NCI-H1092 (cell line): ENCODE data around the gene CEP104.

Experiments
- DNase-seq: peaks from one replicate; lab custom pipeline; 2025; lab: John Stamatoyannopoulos, UW

The CEP104 gene

DNA sequence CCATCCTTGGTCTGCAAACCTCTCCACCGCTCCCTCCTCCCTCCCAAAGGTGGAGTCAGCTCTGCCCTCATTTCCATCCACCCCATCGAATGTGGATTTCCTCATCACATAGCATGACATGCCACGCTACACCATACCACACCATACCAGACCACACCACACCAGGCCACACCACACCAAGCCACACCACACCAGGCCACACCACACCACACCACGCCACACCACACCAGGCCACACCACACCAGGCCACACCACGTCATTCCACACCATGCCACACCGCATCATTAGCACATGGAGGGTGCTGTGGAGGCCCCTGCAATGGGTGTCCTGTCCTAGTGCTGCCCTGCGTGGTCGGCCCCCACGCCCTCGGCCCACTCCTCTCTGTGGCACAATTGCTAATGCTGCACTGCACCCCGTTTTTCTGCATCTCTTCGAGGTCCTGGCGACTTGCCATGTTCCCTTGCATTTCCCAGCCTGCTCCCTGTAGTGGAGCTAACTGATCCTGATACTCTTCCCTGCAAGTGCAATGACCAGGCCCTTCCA, 11.5 kb upstream of the CEP104 start:
- no peak for DNase-seq

DNA sequence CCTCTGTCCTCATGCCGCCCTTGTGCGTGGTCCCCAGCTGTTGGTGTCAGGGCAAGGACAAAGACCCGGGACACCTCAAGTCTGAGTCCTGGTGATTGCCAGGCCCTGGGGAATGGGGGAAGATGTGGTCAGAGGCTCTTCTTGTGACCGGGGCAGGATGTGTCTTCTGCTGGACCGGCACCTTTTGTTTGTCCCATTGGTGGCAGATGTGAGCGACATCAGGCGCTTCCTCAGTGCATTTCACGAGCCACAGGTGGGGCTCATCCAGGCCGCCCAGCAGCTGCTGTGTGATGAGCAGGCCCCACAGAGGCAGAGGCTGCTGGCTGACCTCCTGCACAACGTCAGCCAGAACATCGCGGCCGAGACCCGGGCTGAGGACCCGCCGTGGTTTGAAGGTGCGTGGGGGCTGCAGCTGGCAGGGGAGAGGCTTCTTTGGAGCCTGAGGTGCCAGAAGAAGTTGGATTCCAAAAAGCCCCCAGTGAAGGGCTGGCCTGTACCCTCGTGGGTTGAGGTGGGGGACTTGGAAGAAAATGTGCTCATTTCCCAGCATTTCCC, 8.7 kb upstream of the CEP104 start:
- DNase-seq = no peak

DNA sequence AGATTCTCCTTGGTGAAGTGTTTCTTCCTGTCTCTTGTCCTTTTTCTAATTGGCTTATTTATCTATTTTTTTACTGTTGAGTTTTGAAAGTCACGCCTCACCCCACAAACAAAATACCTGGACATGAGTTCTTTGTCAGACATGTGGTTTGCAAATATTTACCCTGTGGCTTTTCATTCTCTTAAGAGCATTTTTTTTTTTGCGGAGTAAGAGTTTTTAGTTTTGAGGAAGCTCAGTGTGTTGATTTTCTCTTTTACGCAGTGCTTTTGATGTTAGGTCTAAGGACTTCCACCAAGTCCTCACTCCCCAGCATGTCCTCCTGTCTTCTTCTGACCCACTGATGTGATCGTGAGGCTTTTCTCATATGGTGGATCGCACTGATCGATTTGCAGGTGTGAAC, 7.9 kb upstream of the CEP104 start:
- DNase-seq = no peak

DNA sequence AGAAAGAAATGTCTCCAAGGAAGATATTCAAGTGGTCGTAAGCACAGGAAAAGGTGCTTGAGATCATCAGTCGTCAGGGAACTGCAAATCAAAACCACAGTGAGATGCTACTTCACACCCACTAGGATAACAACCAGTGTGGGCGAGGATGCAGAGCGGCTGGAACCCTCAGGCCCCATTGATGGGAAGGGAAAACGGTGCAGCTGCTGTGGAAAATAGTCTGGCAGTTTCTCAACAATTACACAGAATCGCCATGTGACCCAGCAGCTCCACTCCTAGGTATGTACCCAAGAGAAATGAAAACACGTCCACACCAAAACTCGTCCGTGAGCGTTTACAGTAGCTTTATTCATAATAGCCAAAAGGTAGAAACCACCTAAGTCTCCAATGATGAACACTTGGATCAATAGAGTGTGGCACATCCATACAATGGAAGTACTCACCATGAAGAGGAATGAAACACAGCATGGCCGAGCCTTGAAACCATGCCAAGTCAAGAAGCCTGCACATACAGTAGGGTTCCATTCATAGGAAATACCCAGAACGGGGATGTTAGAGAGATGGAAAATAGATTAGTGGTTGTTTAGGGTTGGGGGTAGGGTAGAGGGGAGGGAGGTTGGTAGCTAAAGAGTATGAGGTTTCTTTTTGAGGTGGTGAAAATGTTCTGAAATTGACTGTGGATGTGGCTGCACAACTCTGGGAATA, 6.4 kb upstream of the CEP104 start:
- no peak for DNase-seq

DNA sequence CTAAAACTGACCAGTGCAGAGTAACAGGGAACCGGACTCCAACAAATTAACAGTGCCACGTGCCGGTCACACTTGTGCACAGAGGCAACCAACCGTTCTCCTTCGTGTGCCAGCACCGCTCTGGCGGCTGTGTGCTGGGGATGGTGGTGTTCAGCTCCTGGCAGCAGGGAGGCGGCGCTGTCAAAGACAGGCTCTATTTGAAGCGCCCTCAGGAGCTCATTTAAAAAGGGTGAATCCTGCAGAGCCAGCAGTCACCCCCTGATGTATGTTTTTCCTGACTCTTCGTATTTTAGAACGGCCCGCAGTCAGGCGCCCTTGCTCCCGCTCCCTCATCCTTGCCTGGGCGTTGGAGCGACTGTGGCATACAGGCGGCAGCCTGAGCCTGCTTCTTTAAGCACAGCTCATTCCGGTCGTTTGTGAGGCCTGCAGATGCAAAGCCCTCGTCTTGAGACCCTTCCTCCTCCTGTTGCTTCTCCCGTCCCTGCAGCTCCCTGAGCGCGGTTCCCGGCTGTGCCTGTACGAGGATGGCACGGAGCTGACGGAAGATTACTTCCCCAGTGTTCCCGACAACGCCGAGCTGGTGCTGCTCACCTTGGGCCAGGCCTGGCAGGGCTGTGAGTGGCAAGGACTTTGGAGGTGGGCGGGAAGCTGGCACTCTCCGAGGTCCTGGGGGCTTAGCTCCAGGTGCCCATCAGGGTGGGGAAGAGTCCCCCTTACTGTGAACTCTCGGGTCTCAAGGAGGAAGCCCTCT, 1.4 kb upstream of the CEP104 start:
- no peak for DNase-seq

DNA sequence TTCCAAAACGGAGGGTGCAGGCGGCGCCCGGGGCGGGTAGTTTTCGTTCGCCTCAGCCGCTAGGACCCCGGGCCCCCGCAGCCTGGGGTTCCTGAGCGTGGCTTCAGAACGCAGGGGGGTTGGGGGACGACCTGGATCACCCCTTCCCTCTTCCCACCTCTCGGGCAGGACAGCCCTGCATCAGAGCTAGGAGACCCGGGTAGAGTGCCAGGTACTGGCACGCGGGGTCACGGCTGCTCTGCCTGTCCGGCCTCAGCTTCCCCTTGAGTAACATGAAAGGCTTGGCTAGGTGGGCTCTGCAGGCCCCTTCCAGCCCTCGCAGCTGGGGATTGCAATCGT, 749 bp upstream of the CEP104 start:
- no peak for DNase-seq

DNA sequence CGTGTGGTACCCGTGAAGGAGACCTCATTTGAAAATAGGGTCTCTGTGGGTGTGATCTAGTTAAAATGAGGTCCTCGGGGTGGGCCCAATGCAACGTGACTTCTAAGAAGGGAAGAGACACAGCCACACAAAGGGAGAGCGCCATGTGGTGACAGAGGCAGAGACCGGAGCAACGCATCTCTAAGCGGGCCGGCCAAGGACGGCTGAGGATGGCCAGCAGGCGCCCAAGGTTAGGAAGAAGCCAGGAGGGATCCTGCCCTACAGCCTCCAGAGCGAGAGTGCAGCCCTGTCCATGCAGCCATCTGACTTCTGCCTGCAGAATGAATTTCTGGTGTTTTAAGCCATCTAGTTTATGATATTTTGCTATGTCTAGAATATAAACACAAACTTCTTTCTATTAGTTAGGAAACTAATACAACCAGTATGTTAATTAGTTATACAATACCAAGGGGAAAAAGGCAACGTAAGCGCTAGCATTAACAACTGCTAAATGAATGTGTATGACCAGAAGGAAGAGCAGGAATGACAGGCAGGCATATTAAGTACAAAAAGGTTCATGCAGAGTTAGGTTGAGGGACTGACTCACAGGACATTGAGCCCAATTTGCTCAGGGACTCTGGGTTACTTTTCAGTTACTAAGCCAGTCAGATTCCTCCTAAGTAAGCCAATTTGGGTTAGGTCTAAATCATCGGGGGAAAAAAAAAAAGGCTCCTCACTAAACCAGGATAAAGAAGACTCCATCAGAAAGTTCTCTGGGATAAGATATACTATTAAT, 4.1 kb downstream of the CEP104 start:
- DNase-seq = no peak

DNA sequence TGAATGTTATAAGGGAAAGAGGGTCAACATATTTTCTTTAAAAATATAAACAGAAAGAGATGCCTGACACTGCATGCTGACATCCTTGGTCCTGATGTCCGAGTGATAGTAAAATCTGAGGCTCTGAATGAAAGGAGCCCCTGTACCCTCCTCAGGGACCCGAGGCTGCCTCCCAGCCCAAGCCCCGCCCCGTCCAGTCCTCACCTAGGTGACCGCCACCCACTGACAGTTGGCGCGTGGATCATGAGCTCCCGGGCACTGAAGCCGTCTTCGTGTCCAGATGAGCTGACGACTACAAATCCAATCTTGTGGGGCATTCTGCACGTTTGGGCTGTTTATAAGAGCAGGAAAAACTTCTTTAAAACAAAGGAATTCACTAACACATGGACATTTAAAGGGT, 4.9 kb downstream of the CEP104 start:
- no peak for DNase-seq

DNA sequence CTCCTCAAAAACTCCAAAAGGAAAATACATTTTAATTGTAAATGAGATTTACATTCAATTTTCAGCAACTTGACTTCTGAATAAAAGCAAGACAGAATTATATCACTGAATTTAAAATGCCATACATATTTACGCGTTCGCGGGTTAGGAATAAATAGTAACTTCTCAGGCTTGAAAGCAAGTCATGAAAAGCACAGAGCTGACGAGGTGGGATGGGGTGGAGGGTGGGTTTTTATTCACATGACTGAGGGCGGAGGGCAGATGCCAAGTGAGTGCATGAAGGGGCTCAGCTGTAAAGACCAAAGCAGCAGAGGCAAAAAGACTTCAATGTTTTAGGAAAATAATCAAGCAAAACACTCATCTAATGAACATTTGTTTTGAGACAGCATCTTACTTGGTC, 5.7 kb downstream of the CEP104 start:
- no peak for DNase-seq

DNA sequence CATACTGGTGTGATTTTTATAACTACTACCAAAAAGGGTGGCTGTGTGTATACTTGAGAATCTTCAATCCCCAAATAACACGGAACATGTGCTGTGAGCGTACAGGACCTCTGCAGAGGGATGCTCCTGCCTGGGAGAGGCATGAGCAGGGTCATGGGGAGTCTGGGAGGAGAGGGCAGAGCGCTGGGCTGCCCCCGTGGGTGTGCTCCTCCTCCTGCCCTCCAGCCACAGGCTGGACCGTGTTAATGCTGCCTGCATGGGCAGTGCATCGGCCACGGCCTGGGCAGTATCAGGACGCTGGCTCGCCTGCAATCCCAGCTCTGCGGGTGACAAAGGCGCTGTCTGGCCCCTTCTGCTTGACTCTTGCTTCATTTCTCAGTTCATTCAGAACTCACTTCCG, 6.2 kb downstream of the CEP104 start:
- DNase-seq = no peak

DNA sequence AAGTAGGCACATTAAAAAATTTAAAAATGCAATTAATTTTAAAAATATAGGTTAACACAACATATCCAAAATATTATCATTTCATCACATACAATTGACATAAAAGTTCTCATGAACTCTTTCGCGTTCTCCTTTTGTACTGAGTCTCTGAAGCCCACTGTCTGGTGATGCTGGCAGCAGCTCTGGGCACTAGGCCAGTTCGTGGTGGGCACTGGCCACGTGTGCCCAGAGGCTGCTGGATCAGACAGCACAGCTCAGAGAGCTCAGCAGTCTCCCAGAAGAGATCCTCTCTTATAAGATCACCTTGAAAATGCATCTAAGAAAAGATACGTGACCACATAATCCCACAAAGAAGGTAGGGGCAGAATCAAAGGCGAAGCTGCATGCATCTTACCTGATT, 9.9 kb downstream of the CEP104 start:
- no peak for DNase-seq

DNA sequence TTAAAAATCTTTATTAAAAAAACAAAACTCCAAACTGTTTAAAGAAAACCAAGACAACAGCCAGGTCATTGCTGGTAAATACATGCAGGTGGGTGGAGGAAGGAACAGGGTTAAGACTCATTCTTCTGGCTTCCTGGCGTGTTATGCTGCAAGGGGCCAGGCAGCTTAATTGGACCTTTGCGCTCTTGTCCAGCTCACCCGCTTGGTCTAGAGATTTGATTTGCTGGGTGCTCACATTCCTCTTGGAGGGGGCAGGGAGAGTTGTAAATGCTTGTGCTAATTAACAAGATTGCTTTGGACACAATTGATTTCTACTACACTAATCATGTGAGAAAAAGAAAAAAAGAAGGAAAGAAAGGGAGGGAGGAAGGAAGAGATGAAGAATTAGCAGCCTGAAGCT, 10.5 kb downstream of the CEP104 start:
- no peak for DNase-seq

DNA sequence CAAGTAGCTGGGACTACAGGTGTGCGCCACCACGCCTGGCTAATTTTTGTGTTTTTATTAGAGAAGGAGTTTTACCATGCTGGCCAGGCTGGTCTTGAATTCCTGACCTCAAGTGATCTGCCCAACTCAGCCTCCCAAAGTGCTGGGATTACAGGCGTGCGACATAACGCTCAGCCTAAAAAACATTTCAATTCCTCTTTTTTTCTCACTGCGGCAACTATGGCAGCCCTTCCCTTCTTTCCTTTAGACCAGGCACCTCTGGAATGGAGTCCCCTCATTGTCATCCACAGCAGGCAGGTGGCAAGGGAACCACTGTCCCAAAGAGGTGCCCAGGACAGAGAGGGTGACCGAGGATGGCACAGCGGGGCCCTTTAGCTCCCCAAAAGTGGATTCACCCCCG, 14.1 kb downstream of the CEP104 start:
- no peak for DNase-seq

DNA sequence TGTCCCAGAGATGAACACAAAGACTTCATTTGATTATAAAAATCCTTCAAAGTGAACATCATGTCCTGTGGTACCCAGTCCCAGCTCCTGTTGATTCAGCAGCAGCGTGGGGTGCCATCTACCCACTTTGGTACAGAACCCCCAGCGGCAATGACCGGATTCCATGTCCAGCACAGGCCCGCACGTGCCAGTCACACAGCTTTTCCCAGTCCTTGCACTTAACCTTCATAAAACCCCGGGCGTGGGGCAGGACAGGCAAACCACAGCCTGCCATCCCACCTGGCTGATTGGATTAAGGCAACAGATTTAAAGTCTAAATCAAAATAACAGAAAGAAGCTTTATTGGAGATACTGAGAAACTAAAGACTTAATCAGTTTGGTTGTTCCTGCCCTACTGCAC, 15.5 kb downstream of the CEP104 start:
- DNase-seq = no peak

DNA sequence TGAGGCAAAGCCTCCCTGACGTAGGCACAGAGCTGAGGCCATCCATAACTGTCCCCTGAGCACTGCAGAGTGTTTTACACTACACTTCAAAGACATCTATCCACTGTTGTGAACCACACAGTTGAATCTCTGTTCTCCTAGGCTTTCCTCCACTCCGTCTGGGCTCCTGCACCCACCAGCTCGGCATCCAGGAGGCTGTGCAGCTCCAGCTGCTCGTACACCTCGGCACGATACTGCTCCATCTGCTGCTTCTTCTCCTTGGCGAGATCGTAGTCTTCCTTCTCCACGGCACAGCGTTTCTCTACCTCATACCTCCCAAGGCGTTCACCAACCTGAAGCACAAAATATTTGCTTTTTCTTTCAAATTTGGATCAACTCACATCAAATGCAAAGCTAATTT, 18.2 kb downstream of the CEP104 start:
- DNase-seq = no peak

DNA sequence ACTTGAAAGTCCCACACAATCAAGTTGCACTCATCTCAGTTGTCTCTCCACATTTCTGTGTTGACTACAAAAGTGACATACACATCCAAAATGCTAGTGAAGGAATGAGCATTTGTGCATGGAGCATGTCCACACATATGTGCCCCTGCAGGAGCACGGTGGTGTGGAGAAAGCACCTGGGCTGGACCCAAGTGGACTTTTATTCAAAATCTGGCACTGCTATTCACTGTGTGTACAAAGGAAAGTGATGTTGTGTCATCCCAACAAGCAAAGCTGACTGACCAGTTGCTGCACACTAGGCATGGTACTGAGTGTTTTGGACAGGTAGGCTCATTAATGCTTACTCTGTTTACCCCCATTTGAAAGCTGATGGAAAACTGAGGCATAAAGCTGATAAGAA, 19.3 kb downstream of the CEP104 start:
- DNase-seq = no peak

DNA sequence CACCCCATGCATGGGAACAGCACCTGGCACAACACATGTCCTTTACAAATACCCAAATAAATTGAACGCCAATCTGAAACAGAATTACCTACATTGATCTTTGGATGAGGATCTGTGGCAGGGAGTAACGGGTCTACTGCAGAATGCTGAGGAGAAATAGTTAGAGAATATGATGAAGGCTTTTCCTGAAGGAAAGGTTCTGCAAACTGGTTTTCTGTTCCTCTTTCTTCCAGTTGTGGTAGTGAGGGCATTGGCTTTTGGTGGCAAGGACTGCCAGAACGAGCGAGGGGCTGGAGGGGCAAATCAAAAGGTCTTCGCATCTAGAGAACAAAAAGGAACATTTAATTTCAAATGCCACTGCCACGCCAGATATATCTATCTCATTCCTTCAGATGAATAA, 19.8 kb downstream of the CEP104 start:
- DNase-seq = no peak

DNA sequence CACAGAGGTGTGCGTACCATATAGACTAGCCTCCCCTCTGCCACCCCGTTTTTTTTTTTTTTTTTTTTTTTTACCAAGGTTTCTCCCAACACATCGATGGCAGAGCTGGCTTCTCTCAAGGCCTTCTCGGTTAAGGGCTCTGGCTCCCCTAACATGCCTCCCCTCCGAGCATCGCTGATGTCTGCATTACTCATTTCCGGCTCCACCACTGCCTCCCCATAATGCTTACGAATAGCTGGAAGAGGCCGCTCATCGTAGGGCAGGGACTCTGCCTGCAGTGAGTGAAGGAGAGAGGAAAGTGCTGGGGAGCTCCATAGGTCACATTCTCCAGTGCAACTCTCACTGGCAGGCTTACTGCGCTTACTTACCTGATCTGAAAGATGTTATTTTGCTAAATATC, 20.6 kb downstream of the CEP104 start:
- DNase-seq = no peak

DNA sequence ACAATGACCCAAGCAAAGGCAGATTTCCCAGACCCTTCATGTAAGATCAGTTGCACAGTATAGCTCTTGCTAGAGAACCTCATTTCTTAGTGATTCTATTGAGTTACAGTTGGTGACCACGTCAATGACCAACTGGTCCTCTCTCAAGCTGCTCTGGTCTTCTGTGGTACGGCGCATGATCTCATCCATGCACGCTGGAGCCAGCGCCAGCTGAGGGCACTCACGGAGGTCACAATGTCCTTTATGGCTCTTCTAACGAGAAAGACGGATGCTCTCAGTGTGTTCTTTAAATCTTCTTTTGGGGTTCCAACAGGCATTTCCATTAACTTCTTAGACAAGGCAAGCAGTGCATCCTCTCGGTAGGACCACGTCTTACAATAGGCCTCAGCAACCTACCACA, 22.3 kb downstream of the CEP104 start:
- DNase-seq = no peak

DNA sequence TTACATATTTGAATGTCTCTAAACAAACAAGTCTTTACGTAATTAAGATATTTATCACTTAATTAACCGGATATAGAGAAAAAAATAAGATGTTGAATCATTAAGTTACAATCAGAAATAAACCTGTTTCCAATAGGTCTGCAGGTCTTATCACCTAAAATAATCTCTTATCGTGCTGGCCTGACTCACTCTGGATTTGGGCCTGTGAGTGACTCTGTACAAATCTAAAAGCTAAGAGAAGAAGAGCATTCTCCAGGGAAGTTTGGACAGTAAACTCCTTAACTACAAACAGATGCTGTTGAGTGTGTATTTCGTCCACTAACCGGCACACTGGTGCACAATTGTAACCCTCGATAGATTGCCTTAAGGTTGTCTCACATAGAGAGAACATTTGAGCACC, 25.3 kb downstream of the CEP104 start:
- no peak for DNase-seq

DNA sequence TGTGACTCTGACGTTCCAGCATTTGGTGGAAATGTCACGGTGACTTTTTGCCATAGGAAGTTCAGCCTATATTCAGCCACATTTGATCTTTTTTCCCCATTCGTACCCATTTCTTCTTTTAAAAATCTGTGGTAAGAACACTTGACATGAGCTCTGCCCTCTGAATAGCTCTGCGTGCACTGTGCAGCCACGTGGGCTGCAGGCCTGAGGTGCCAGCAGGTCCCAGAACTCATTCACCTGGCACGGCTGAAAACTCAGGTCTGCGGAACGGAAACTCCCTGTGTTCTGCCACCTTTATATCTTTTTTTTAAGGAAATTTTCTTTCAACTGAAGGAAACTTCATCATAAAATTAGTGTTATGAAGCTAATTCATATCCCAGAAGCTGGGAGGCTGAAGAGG, 28.6 kb downstream of the CEP104 start:
- no peak for DNase-seq

DNA sequence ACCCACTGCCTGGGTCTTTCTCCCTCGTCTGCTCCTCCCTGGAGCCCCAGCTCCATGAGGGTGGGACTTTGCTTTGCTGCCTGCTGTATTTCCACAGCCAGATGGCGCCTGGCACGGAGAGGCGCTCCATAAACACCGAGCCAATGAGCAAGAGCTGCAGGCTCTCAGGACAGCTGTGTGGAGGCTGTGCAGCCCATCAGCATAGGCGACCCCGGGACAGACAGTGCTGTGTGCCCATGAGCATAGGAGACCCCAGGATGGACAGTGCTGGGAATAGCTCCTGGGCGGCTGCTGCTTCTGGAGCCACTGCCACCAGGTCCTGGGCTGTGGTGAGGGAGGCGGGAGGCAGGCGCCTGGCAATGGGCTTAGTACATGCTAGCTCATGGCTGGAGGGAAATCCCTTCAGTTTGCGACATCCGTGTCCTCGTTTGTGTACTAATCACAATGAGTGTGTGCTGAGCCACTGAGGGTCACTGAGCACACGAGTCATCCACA, 29.2 kb downstream of the CEP104 start:
- DNase-seq = no peak

DNA sequence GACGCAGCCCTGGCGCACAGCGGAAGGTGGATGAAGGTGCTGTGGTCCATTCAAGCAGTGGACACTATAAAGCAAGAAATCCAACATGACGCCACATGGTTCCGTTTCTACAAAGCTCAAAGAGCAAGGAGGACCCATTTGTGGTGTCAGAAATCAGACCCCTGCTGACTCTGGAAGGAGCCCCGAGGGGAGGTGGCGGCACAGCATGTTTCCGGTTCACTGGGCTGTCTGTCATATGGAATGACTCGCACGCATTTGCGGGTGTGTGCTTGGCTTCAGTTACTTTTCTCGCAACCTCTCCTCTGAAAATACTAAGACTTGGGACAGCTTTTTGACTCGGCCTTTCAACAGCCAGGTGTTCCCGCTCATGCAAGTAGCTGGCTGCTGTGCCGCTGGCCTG, 31.7 kb downstream of the CEP104 start:
- no peak for DNase-seq
